Measurements from ENCODE around the gene KCTD3.

Gene KCTD3

DNA sequence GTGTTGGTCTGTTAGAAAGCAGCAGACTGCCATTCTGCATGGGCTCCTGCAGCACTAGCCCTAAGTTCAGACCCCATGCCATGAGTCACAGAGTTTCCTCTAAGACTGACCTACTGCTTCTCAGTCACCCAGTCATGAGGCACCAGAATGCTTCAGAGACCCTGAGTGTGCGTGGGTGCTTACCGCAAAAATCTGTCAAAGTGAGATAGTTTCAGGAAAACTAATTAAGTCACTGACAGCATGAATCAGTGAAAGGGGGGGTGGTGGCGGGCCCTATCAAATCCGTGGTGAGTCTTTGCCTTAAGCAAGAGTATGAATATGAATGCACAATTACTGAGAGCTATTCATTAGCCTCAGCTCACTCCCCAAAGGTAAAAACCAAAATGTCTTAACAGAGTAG is 98.1 kb downstream of the KCTD3 start:
- DNase-seq = no peak

DNA sequence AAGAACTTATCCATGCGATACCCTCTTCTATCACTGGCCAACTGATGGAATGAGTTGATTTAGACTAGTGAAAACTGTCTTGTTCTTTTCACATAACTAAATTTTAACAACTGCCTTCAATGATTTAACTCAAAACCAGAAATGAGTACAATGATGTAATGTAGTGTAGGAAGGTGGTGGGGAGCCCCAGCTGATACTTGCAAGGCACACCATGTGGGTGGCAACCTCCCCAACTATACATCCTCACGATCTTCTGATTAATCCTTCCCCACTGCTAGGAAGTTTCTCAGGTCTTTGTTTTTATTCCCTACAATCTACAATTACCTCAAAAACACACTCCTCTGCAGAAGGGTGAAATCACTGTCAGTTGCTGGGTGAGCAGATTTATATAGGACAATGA is 100.7 kb downstream of the KCTD3 start:
- no peak for DNase-seq

DNA sequence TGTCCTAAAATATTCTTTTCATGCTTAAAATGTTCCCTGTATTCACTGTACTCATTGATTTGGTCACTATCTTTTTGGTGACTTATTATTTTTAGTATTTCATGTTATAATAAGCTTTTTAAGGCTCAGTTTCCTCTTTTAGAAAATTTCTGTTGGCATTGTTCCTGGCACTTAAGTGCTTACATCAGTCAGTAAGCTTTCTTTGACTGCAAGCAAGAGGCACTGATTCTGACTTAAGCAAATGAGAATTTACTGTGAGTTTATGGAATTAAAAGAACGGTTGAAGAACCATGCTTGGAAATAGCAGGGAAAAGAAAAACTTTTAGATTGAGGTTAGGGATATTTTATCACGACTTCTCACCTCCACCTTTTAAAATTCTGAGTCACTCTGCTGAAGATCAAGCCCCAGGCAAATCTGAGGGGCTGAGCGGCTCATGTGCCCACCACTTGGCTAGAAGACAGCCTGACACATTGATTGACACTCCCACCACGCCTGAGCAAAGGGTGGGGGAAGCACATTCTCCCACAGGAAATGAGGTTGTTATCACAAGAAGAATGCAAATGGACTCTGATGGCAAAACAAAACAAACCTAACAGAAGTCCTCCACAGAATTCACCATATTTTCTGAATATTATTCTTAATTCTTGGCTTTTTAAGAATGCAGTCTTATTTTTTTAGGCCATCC is 102.8 kb downstream of the KCTD3 start:
- no peak for DNase-seq
